Choroid plexus epithelial cell (primary cell): ENCODE results near the gene GNPTAB.

ENCODE experiments used
- DNase-seq: peaks from one replicate; pipeline ENCODE4 v3.0.0-alpha.2; 2010; ENCODE audit warnings: low read depth
- H3K4me3 ChIP-seq: 2 replicates; pipeline ENCODE4 v1.5.1; 2011; ENCODE audit warnings: low read depth, mild to moderate bottlenecking, control low read depth, low read length, moderate library complexity
- TF ChIP-seq, protein P1 (sequence below): conservative IDR thresholded peaks from 2 replicates; pipeline ENCODE4 v1.5.1; 2011; ENCODE audit warnings: low read depth, mild to moderate bottlenecking, control low read depth, inconsistent platforms, low read length, moderate library complexity

The GNPTAB gene

DNA sequence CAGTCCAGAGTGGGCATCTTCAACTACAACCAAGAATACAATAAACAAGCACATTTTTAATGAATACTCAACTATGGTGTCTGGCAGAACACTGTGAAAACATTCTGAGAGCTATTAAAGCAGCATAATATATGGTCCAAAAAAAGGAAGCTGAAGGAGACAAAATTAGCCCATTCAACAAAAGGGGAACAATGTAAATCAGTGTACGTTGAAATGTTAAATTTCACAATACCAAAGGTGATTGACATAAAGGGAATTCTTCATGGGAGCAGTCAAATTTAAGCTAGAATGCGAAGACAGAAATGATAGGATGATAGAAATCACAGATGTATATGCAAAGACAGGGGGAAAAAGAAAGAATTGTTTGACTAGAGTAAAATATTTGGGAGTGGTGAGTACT lies 50.2 kb downstream of the GNPTAB start:
- no peak for DNase-seq
- no peak overlapping the region for H3K4me3 ChIP-seq
- TF ChIP-seq, protein P1, sequence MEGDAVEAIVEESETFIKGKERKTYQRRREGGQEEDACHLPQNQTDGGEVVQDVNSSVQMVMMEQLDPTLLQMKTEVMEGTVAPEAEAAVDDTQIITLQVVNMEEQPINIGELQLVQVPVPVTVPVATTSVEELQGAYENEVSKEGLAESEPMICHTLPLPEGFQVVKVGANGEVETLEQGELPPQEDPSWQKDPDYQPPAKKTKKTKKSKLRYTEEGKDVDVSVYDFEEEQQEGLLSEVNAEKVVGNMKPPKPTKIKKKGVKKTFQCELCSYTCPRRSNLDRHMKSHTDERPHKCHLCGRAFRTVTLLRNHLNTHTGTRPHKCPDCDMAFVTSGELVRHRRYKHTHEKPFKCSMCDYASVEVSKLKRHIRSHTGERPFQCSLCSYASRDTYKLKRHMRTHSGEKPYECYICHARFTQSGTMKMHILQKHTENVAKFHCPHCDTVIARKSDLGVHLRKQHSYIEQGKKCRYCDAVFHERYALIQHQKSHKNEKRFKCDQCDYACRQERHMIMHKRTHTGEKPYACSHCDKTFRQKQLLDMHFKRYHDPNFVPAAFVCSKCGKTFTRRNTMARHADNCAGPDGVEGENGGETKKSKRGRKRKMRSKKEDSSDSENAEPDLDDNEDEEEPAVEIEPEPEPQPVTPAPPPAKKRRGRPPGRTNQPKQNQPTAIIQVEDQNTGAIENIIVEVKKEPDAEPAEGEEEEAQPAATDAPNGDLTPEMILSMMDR, result no peak

DNA sequence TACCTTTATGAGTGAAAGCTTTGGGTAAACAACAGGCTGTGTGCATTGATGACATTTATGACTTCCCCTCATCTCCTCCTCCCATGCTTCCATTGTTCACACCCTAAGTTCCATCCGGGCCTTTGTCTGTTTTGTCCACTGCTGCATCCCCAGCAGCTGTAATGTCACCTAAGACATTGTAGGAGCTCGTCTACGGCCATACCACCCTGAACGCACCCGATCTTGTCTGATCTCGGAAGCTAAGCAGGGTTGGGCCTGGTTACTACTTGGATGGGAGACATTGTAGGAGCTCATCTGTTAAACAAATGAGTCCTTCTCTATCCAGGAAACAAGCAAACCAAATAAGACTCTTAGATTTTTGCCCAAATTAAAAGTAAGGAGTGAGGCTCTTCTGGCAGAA lies 51.1 kb downstream of the GNPTAB start:
- TF ChIP-seq, protein P1, result no peak
- DNase-seq, result no peak
- H3K4me3 ChIP-seq, result no peak overlapping the region

DNA sequence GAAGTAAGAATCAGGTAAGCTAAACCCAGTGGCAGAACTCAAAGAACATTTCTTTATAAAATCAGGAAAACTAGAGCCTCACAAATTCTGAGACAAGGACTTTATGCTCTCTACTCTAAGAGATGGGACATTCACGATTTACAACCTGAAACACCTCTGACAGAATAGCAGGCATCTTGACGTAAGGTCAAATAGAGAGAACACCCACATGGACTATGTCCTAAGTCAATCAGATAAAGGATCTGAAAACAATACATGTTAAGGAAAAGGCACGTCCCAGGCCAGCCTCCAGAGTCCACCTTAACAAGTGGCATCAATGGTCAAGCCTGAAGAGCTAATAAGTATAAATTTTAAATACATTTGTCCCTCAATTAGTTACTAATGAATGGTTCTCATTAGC lies 51.6 kb downstream of the GNPTAB start:
- no peak for DNase-seq
- TF ChIP-seq, protein P1, result no peak
- H3K4me3 ChIP-seq, result no peak overlapping the region

DNA sequence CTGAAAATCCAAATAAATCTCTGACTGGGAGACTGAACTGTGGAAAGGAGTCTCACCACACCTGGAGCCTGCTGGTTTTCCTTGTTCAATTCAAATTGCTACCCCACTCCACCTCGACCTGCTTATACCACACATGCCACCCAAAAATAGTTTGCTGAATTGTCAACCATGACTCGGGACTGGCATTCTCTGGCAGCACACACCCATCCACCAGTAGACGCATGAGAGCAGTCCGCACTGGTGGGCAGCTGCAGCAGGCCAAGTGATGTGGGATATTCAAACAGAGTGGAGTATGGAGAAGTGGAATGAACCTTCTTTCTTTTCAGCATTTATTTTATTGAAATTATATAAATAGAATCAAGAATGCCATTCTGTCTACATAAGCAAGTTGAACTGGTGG lies 52.8 kb downstream of the GNPTAB start:
- DNase-seq, result no peak
- TF ChIP-seq, protein P1, result no peak
- H3K4me3 ChIP-seq, result no peak overlapping the region

DNA sequence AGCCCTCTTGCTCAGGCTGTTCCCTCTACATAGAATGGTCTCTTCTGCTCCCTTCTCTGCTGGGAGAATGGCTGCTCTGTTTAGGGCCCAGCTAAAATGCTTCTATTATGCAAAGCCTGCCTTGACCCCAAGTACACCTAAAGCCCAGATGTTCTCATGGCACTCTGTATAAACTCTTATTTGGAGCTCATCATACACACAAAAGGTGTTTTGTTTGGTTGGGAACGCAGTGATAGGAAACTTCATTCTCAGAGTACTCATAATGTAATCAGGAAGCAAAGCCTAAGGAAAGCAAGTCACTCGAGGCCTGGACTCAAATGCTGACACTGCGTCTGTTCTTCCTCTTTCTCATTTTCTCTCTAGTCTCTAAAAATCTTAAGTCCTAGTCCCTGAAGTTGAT lies 53.3 kb downstream of the GNPTAB start:
- no peak for DNase-seq
- TF ChIP-seq, protein P1, result no peak

DNA sequence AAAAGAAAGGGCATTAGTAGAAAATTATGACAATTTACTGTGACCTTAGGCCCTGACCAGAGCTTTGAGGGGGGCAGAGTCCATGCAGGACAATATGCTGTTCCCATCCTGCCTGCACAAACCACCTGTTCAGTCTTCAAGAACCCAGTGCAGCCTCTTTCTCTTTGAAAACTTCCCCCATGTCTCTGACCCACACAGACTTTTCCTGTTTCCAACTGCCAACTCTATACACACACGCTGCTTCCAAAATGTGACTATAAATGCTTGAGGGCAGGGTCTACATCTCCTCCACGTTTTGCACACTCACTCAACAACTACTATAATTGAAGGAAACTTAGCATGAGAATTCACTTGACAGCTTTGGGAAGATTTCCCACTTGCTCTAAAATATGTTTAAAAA lies 54.9 kb downstream of the GNPTAB start:
- H3K4me3 ChIP-seq, result no peak overlapping the region
- DNase-seq, result no peak
- TF ChIP-seq, protein P1, result no peak

More for the DNA sequence above, 53.3 kb downstream of the GNPTAB start:
- H3K4me3 ChIP-seq, result no peak overlapping the region

DNA sequence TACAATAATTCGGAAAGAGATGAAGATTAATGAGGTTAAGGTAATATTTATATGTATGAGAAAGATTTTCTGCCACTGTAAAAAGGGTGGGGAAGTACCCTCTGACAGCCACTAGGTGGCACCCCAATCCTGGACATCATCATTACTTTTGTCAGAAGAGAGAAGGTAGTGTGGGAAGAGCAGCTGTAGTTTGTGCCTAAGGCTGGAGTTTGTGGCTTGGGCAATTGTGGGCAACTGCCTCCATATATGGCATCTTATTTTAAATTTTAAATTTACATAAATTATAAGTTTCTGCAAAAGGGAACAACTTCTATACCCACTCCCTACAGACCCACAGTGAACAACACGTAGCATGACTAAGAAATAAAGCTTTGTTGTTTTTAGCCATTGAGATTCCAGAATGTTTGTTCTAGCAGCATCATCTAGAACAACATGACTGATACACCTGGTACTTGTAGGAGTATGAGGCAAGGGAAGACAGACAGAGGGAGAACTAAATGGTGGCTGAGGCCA lies 57.1 kb downstream of the GNPTAB start:
- no peak overlapping the region for H3K4me3 ChIP-seq
- TF ChIP-seq, protein P1, result peak; percentile 90
- peak; percentile 87 for DNase-seq
